T-helper 22 cell (primary cell): ENCODE data around the gene MRC2.
"Not testable (repeated sequence)": the region's sequence is repeated elsewhere in the genome, so short reads cannot be mapped to it uniquely, and the experiment has no call there.

Source experiments
- DNase-seq: peaks from one replicate; pipeline ENCODE4 v3.0.0-alpha.2; 2020; ENCODE audit warnings: low read depth

Gene MRC2

GRCh38 chr17:62681061-62681938 is 53.8 kb downstream of the MRC2 start:
- DNase-seq: no peak

- no peak for DNase-seq
Measured at GRCh38 chr17:62681939-62682381, 54.5 kb downstream of the MRC2 start.

GRCh38 chr17:62684179-62684578 is 56.7 kb downstream of the MRC2 start:
- no peak for DNase-seq

GRCh38 chr17:62687997-62688396 is 60.5 kb downstream of the MRC2 start:
- DNase-seq: no peak

- no peak for DNase-seq
Measured at GRCh38 chr17:62688398-62689160, 61.1 kb downstream of the MRC2 start.

- no peak for DNase-seq
Measured at GRCh38 chr17:62689441-62690167, 62.1 kb downstream of the MRC2 start.

- DNase-seq: no peak
Measured at GRCh38 chr17:62690168-62690897, 62.9 kb downstream of the MRC2 start.

GRCh38 chr17:62691589-62691915 is 64.1 kb downstream of the MRC2 start:
- not testable (repeated sequence) for DNase-seq

GRCh38 chr17:62692159-62692651 is 64.7 kb downstream of the MRC2 start:
- DNase-seq: no peak

- no peak for DNase-seq
Measured at GRCh38 chr17:62692721-62693431, 65.4 kb downstream of the MRC2 start.

- no peak for DNase-seq
Measured at GRCh38 chr17:62693616-62694409, 66.3 kb downstream of the MRC2 start.

GRCh38 chr17:62695093-62695738 is 67.7 kb downstream of the MRC2 start:
- DNase-seq: not testable (repeated sequence)

- DNase-seq: no peak
Measured at GRCh38 chr17:62696256-62696655, 68.8 kb downstream of the MRC2 start.

GRCh38 chr17:62696726-62697490 is 69.4 kb downstream of the MRC2 start:
- DNase-seq: no peak

- DNase-seq: not testable (repeated sequence)
Measured at GRCh38 chr17:62698459-62698858, 71.0 kb downstream of the MRC2 start.

- DNase-seq: no peak
Measured at GRCh38 chr17:62700964-62701705, 73.7 kb downstream of the MRC2 start.

GRCh38 chr17:62701706-62702085 is 74.2 kb downstream of the MRC2 start:
- no peak for DNase-seq

GRCh38 chr17:62702746-62703260 is 75.3 kb downstream of the MRC2 start:
- DNase-seq: no peak
